GM13977 (cell line): Measurements from ENCODE around the gene TBC1D13.

Source experiments
- DNase-seq: peaks from one replicate; pipeline ENCODE4 v3.0.0; 2012; ENCODE audit warnings: low spot score
- in situ Hi-C: fragments of 300-500 bp; cut with MboI; formaldehyde crosslinking; loops from one replicate; pipeline ENCODE4 v1.12.0; 2022; ENCODE audit warnings: low sequenced_read_pairs, low pct_unique_long_range_greater_than_20kb, mixed read lengths, inconsistent platforms; ENCODE audit not compliant: unreplicated experiment
- TF ChIP-seq, protein P1 (sequence below): IDR thresholded peaks from 2 replicates; pipeline ENCODE4 v1.5.1; 2012; ENCODE audit warnings: mild to moderate bottlenecking, control low read depth; ENCODE audit not compliant: insufficient read depth; ENCODE audit errors: extremely low read depth, missing control alignments

TBC1D13 gene

DNA sequence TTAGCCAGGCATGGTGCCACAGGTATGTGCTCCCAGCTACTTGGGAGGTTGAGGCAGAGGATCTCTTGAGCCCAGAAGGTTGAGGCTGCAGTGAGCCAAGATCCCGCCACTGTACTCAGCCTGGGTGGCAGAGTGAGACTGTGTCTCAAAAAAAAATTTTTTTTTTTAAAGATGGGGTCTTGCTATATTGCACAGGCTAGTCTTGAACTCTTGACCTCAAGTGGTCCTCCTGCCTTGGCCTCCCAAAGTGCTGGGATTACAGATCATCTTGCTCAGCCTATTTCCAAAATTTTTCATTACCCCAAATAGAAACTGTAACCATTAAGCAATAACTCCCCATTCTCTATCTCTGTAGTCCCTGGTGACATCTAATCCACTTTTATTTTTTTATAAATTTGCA is 4.4 kb upstream of the TBC1D13 start:
- no peak for DNase-seq
- TF ChIP-seq, protein P1, sequence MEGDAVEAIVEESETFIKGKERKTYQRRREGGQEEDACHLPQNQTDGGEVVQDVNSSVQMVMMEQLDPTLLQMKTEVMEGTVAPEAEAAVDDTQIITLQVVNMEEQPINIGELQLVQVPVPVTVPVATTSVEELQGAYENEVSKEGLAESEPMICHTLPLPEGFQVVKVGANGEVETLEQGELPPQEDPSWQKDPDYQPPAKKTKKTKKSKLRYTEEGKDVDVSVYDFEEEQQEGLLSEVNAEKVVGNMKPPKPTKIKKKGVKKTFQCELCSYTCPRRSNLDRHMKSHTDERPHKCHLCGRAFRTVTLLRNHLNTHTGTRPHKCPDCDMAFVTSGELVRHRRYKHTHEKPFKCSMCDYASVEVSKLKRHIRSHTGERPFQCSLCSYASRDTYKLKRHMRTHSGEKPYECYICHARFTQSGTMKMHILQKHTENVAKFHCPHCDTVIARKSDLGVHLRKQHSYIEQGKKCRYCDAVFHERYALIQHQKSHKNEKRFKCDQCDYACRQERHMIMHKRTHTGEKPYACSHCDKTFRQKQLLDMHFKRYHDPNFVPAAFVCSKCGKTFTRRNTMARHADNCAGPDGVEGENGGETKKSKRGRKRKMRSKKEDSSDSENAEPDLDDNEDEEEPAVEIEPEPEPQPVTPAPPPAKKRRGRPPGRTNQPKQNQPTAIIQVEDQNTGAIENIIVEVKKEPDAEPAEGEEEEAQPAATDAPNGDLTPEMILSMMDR, result no peak
- in situ Hi-C loops, result no loop called here

DNA sequence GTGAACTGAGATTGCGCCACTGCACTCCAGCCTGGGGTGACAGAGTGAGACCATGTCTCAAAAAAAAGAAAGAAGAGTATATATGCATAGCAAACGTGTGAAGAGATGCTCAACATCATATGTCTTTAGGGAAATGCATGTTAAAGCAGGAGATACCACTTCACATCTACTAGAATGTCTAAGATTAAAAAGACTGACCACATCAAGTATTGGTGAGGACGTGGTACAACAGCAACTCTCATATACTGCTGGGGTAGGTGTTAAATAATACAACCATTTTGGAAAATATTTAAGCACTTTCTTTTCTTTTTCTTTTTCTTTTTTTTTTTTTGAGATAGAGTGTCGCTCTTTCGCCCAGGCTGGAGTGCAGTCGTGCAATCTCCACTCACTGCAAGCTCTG is 1.6 kb upstream of the TBC1D13 start:
- in situ Hi-C loops, result no loop called here
- TF ChIP-seq, protein P1, result no peak
- DNase-seq, result no peak

DNA sequence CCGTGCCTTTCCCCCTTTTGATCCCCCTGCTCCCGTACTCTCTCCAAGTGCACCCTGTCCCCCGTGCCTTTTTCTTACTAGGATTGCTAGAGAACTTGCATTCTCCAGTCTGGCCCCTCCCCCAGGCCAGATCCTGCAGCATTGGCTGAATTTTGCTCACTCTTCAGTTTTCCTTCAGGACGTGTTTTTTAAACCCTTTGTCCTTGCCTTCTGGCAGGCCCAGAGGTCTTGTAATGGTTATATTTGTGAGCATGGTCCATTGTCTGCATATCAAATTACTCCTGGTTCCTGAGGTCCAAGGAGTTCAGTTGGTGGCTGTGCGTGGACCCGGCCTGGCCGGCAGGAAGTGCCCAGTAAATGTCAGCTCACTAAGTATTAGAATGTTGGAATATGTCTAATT is 606 bp downstream of the TBC1D13 start:
- in situ Hi-C loops, result no loop called here
- no peak for DNase-seq
- TF ChIP-seq, protein P1, result no peak

DNA sequence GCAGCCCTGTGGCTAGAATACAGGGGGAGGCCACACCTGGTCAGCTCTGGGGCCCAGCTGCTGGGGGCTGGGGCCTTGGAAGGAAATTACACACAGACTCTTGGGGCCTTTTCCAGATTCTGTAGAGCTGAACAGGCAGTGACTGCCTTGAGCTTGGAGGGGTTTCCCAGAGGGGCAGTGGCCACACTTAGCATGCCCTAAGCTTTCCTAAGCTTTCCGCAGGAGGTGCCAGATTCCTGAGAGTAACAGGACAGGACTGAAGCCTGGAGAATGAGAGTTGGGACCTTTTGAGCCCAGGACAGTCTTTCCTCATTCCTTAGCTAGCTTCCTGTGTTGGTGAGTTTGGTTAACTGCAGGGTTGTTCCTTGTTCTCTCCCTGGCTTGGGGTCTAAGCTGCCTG is 1.4 kb downstream of the TBC1D13 start:
- in situ Hi-C loops, result no loop called here
- TF ChIP-seq, protein P1, result no peak
- no peak for DNase-seq

DNA sequence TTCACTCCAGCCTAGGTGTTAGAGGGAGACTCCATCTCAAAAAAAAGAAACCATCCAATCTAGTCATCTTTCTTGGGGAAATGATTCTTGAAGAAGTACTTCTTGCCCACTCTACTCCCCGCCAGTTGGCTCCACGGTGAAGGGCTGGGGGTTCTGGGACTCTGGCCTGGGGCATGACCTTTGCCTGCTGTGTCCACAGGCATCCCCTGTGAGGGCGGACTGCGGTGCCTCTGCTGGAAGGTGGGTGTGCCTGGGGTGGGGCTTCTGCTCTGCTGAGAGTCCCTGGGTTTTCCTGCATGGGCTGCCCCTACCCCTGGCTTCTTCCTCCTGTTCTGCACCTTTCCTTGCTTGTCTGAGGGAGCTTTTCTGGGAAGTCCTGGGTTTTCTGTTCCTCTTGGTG is 3.5 kb downstream of the TBC1D13 start:
- in situ Hi-C loops, result no loop called here
- no peak for DNase-seq
- TF ChIP-seq, protein P1, result no peak

DNA sequence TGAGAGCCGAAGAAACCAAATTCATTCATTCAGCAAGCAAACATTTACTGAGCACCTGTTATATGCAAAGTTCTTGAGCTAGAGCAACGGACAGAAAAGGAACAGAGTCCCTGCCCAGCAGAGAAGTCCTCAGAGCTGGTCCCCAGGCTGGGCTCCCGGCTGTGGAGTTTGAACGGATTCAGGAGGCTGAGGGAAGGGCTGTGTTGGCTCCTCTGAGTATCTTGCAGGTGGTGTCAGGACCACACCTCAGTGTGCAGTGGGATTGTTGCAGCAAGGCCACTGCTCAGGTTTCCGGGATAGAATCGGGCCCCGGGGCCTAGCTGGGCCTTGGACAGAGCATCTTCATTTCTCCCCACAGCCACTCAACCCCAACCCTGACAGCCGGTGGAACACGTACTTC is 5.1 kb downstream of the TBC1D13 start:
- TF ChIP-seq, protein P1, result no peak
- in situ Hi-C loops, result no loop called here
- no peak for DNase-seq
